ENCODE data around the gene GCNA. TPM values are rescaled to one million over a fixed set of nuclear protein-coding genes. Genes with fewer than 3 reads are reported as not detected.

GCNA gene
- total RNA-seq, 1 experiment from 2014 or later: 1.0 TPM

DNA sequence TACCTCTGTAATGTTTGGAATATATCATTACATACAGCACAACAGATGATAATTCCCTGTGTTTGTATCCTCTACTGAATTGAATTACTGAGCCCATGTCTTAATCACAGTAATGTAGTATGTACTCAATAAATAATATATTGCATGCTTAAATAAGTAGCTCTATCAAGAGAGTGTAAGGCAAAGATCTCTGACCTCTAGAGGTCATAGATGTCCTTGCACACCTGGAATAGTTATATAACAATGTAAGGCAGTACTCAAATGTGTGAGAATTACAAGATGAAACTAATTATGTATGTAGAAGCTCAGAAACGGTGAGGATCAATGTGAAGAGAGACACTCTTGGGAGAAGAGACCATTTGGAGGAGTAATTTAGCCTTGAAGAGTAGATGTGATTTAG lies 14.3 kb upstream of the GCNA start:
- POLR2A ChIA-PET: no interaction called here

More for the DNA sequence above, 14.3 kb upstream of the GCNA start:
- DNase-seq (ENCODE audit: low spot score): no peak
- Mint-ChIP-seq H3K4me1 (no peaks in the 10 kb centered on the region), H3K27ac (no peak overlapping the region), H3K4me3 (no peak overlapping the region), H3K36me3 (peaks cover 82% of the 10 kb centered on the region), H3K9me3 (no peaks in the 10 kb centered on the region), H3K27me3 (ENCODE audit: low read depth) (no peaks in the 10 kb centered on the region)
- ATAC-seq: no peak
- TF ChIP-seq ZBTB21 (CRISPR knock-in tag; IDR thresholded peaks at IDR 0.05; ENCODE audit: borderline replicate concordance) (no peak), ZNF121 (CRISPR knock-in tag; IDR thresholded peaks at IDR 0.05) (no peak), ELF4 (CRISPR knock-in tag; IDR thresholded peaks at IDR 0.05; ENCODE audit: low read depth) (no peak), KAT7 (CRISPR knock-in tag; IDR thresholded peaks at IDR 0.05; ENCODE audit: borderline replicate concordance) (no peak), FOXK1 (CRISPR knock-in tag; IDR thresholded peaks at IDR 0.05) (no peak)
- TF ChIP-seq, protein P1, sequence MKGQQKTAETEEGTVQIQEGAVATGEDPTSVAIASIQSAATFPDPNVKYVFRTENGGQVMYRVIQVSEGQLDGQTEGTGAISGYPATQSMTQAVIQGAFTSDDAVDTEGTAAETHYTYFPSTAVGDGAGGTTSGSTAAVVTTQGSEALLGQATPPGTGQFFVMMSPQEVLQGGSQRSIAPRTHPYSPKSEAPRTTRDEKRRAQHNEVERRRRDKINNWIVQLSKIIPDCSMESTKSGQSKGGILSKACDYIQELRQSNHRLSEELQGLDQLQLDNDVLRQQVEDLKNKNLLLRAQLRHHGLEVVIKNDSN (CRISPR knock-in tag; IDR thresholded peaks at IDR 0.05): no peak
- TF ChIP-seq, protein P2, sequence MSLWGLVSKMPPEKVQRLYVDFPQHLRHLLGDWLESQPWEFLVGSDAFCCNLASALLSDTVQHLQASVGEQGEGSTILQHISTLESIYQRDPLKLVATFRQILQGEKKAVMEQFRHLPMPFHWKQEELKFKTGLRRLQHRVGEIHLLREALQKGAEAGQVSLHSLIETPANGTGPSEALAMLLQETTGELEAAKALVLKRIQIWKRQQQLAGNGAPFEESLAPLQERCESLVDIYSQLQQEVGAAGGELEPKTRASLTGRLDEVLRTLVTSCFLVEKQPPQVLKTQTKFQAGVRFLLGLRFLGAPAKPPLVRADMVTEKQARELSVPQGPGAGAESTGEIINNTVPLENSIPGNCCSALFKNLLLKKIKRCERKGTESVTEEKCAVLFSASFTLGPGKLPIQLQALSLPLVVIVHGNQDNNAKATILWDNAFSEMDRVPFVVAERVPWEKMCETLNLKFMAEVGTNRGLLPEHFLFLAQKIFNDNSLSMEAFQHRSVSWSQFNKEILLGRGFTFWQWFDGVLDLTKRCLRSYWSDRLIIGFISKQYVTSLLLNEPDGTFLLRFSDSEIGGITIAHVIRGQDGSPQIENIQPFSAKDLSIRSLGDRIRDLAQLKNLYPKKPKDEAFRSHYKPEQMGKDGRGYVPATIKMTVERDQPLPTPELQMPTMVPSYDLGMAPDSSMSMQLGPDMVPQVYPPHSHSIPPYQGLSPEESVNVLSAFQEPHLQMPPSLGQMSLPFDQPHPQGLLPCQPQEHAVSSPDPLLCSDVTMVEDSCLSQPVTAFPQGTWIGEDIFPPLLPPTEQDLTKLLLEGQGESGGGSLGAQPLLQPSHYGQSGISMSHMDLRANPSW (CRISPR knock-in tag; conservative IDR thresholded peaks at IDR 0.05; ENCODE audit: low read depth): no peak
- TF ChIP-seq, protein P3, sequence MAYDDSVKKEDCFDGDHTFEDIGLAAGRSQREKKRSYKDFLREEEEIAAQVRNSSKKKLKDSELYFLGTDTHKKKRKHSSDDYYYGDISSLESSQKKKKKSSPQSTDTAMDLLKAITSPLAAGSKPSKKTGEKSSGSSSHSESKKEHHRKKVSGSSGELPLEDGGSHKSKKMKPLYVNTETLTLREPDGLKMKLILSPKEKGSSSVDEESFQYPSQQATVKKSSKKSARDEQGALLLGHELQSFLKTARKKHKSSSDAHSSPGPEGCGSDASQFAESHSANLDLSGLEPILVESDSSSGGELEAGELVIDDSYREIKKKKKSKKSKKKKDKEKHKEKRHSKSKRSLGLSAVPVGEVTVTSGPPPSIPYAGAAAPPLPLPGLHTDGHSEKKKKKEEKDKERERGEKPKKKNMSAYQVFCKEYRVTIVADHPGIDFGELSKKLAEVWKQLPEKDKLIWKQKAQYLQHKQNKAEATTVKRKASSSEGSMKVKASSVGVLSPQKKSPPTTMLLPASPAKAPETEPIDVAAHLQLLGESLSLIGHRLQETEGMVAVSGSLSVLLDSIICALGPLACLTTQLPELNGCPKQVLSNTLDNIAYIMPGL (CRISPR knock-in tag; IDR thresholded peaks at IDR 0.05): no peak
- TF ChIP-seq, protein P4, sequence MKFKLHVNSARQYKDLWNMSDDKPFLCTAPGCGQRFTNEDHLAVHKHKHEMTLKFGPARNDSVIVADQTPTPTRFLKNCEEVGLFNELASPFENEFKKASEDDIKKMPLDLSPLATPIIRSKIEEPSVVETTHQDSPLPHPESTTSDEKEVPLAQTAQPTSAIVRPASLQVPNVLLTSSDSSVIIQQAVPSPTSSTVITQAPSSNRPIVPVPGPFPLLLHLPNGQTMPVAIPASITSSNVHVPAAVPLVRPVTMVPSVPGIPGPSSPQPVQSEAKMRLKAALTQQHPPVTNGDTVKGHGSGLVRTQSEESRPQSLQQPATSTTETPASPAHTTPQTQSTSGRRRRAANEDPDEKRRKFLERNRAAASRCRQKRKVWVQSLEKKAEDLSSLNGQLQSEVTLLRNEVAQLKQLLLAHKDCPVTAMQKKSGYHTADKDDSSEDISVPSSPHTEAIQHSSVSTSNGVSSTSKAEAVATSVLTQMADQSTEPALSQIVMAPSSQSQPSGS (CRISPR knock-in tag; IDR thresholded peaks at IDR 0.05; ENCODE audit: borderline replicate concordance, low read depth): no peak
- TF ChIP-seq, protein P5, sequence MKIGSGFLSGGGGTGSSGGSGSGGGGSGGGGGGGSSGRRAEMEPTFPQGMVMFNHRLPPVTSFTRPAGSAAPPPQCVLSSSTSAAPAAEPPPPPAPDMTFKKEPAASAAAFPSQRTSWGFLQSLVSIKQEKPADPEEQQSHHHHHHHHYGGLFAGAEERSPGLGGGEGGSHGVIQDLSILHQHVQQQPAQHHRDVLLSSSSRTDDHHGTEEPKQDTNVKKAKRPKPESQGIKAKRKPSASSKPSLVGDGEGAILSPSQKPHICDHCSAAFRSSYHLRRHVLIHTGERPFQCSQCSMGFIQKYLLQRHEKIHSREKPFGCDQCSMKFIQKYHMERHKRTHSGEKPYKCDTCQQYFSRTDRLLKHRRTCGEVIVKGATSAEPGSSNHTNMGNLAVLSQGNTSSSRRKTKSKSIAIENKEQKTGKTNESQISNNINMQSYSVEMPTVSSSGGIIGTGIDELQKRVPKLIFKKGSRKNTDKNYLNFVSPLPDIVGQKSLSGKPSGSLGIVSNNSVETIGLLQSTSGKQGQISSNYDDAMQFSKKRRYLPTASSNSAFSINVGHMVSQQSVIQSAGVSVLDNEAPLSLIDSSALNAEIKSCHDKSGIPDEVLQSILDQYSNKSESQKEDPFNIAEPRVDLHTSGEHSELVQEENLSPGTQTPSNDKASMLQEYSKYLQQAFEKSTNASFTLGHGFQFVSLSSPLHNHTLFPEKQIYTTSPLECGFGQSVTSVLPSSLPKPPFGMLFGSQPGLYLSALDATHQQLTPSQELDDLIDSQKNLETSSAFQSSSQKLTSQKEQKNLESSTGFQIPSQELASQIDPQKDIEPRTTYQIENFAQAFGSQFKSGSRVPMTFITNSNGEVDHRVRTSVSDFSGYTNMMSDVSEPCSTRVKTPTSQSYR (CRISPR knock-in tag; IDR thresholded peaks at IDR 0.05): no peak
- TF ChIP-seq, protein P6, sequence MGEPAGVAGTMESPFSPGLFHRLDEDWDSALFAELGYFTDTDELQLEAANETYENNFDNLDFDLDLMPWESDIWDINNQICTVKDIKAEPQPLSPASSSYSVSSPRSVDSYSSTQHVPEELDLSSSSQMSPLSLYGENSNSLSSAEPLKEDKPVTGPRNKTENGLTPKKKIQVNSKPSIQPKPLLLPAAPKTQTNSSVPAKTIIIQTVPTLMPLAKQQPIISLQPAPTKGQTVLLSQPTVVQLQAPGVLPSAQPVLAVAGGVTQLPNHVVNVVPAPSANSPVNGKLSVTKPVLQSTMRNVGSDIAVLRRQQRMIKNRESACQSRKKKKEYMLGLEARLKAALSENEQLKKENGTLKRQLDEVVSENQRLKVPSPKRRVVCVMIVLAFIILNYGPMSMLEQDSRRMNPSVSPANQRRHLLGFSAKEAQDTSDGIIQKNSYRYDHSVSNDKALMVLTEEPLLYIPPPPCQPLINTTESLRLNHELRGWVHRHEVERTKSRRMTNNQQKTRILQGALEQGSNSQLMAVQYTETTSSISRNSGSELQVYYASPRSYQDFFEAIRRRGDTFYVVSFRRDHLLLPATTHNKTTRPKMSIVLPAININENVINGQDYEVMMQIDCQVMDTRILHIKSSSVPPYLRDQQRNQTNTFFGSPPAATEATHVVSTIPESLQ (CRISPR knock-in tag; IDR thresholded peaks at IDR 0.05): no peak
- CTCF ChIA-PET: interaction anchor here (1.3 kb wide), 1 partner anchor 15 kb away, joined by 5 read pairs; no protein-coding TSS in a partner anchor

Measured in WTC11 (cell line).